ENCODE results near the gene ZNHIT1.

Gene ZNHIT1

DNA sequence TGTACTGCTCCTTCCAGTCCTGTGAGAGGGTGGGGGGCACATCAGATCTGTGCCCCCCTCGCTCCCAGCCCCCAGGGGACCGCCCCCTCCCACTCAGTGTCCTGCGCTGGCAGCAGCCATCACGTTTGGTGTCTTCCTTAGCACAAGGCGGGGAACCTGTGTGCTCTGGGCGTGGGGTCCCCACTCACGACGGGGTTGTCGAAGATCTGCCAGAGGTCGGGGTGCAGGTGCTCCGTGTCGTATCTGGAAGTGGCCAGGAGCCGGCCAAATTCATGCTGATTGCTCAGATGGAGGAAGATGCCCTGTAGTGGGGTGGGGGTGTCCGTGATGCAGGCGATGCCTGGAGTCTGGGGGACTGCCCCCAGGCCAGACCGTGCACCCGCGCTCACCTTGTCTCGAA, 7.8 kb upstream of the ZNHIT1 start:
- TF ChIP-seq, protein P1, sequence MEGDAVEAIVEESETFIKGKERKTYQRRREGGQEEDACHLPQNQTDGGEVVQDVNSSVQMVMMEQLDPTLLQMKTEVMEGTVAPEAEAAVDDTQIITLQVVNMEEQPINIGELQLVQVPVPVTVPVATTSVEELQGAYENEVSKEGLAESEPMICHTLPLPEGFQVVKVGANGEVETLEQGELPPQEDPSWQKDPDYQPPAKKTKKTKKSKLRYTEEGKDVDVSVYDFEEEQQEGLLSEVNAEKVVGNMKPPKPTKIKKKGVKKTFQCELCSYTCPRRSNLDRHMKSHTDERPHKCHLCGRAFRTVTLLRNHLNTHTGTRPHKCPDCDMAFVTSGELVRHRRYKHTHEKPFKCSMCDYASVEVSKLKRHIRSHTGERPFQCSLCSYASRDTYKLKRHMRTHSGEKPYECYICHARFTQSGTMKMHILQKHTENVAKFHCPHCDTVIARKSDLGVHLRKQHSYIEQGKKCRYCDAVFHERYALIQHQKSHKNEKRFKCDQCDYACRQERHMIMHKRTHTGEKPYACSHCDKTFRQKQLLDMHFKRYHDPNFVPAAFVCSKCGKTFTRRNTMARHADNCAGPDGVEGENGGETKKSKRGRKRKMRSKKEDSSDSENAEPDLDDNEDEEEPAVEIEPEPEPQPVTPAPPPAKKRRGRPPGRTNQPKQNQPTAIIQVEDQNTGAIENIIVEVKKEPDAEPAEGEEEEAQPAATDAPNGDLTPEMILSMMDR (IDR thresholded peaks at IDR 0.05; ENCODE audit: borderline replicate concordance, insufficient read depth, low read depth, low read length): no peak
- H3K4me3 ChIP-seq (ENCODE audit: low read depth, low read length): no peak overlapping the region

DNA sequence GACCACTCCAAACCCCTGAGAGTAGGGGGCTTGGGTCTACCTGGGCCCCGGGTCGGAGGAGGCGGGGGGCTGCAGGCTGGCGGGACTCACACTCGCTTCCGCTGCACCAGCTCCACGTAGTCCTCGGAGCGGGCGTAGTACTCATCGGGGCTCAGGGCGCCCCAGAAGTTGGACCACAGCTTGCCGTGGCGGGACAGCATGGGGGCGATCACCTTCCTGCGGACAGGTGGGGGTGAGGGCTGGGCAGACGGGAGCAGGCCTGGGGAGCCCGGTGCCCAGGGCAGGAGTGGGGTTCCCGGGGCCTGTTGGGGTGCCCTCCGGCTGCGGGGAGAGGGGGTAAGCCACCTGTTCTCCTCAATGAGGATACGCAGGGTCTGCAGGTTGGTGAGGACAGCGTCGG, 6.5 kb upstream of the ZNHIT1 start:
- TF ChIP-seq, protein P1 (IDR thresholded peaks at IDR 0.05; ENCODE audit: borderline replicate concordance, insufficient read depth, low read depth, low read length): no peak
- no peak overlapping the region for H3K4me3 ChIP-seq (ENCODE audit: low read depth, low read length)

DNA sequence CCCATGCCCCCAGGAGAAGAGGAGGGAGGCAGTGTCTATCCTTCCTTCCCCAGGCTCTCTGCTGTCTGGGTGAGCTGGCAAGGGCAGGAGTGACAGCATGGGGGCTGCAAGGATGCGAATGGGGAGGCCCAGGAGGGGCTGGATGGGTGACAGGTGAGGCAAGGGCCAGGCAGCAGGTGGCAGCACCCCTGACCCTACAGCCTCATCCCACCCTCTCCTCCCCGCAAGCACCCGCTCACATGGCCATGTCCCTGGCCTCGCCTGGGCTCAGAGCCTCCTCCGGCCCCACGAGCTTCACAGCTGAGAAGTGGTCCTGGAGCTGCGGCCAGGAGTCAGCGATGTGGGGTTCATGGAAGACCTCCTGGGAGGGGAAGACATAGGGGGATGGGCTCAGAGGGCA, 6.0 kb upstream of the ZNHIT1 start:
- TF ChIP-seq, protein P1 (IDR thresholded peaks at IDR 0.05; ENCODE audit: borderline replicate concordance, insufficient read depth, low read depth, low read length): no peak
- H3K4me3 ChIP-seq (ENCODE audit: low read depth, low read length): no peak overlapping the region

GRCh38 chr7:101216001-101216859, 1.7 kb upstream of the ZNHIT1 start:
- TF ChIP-seq, protein P1 (IDR thresholded peaks at IDR 0.05; ENCODE audit: borderline replicate concordance, insufficient read depth, low read depth, low read length): no peak

GRCh38 chr7:101216860-101217387, 1.0 kb upstream of the ZNHIT1 start:
- TF ChIP-seq, protein P1 (IDR thresholded peaks at IDR 0.05; ENCODE audit: borderline replicate concordance, insufficient read depth, low read depth, low read length): peak; percentile 20; the same call in 1 of the 2 replicates
- peak overlapping the region; percentile 72 for H3K4me3 ChIP-seq (ENCODE audit: low read depth, low read length)

More at GRCh38 chr7:101216001-101216859, 1.7 kb upstream of the ZNHIT1 start:
- H3K4me3 ChIP-seq (ENCODE audit: low read depth, low read length): peak overlapping the region; percentile 72

DNA sequence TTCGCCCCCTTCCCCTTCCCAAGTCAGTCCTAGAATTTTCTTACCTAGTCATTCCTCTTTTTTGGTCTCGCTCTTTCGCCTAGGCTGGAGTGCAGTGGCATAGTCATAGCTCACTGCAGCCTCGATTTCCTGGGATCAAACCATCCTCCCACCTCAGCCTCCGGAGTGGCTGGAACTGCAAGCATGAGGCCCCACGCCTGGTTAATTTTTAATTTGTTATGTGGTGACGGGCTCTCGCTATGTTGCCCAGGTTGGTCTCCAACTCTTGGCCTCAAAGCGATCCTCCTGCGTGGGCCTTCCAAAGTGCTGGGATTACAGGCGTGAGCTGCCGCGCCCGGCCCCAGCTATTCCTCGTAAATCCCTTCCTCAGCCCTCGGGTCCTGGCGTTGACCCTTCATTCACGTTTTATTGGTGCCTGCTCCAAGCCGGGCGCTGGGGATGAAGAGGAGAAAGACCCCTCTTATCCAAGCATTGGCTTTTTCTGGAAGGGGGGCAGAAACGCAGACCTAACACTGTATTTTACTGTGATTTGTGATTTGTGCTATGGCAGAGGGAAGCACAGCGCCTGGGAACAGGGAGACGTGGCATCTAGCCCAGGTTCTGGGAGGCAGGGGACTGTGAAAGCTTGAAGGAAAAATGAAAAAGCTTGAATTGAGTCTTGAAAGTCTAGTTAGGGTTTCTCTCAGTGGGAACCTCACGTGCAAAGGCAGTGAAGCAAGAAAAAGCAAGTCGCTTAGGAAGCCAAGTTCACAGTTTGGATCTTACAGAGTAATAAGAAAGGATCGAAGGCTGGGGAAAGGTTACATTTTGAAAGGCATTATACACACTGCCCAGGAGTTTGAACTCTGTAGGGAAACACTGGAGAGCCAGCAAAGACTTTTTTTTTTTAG, 516 bp downstream of the ZNHIT1 start:
- H3K4me3 ChIP-seq (ENCODE audit: low read depth, low read length): peak overlapping the region; percentile 72
- TF ChIP-seq, protein P1 (IDR thresholded peaks at IDR 0.05; ENCODE audit: borderline replicate concordance, insufficient read depth, low read depth, low read length): no peak
